Measurements from ENCODE around the gene PDAP1.

The PDAP1 gene

GRCh38 chr7:99424932-99425730 lies 16.7 kb upstream of the PDAP1 start:
- no peak for DNase-seq

GRCh38 chr7:99422625-99423024 lies 14.2 kb upstream of the PDAP1 start:
- DNase-seq: no peak

DNA sequence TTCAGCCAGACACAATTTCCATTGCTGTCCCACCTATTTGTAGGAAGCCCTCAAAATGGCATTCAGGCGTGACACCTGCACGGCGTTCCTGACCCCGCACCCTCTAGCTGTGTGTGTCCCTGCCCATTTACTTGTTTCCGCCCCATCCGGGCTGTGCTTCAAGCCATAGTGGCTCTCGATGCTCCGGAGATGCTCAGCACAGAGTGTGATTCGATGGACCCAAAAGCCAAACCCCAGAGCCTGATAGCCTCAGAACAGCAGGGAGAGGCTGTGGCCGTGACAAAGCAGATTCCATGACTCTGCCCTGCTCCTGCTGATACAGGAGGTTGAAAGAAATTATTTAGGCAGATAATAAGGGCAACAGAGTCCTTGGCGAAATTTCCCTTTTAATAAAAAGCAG lies 13.8 kb upstream of the PDAP1 start:
- DNase-seq: no peak

DNA sequence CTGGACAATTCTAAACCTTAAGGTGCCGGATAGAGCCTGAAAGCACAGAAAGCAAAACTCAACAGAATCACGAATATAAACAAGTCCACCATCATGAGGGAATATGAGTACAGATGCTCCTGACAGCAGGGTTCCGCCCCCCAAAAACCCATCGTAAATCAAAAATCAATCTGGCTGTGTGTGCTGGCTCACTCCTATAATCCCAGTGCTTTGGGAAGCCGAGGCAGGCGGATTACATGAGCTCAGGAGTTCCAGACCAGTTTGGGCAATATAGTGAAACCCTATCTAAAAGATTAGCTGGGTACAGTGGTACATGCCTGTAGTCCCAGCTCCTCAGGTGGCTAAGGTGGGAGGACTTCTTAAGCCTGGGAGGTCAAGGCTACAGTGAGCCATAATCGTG lies 12.6 kb upstream of the PDAP1 start:
- DNase-seq: no peak

DNA sequence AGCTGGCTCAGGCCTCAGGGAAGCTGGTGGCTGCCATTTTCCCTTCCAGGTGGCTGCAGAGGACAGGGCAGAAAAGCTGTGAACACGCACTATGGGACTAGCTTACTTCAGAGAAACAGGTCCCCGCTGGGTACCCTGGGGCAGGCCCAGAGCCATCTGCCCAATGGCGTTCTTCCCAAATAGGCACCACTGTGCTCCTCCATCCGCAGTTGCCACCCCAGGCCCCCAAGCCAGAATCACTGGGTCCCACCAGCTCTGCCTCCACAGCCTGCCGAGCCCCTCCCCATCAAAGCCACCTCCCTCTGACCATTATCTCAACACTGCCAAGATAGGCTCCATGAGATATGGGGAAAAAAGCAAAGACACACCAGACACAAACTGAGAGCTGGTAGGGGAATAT lies 11.8 kb upstream of the PDAP1 start:
- DNase-seq: no peak

GRCh38 chr7:99419323-99420021 lies 11.1 kb upstream of the PDAP1 start:
- DNase-seq: no peak

GRCh38 chr7:99418260-99418659 lies 9.9 kb upstream of the PDAP1 start:
- DNase-seq: no peak

GRCh38 chr7:99415513-99416127 lies 7.2 kb upstream of the PDAP1 start:
- DNase-seq: peak in 1 of 2 donors; percentile 21

GRCh38 chr7:99410635-99411034 lies 2.2 kb upstream of the PDAP1 start:
- no peak for DNase-seq

- no peak for DNase-seq
These were observed 1.4 kb upstream of the PDAP1 start for GRCh38 chr7:99409806-99410205.

DNA sequence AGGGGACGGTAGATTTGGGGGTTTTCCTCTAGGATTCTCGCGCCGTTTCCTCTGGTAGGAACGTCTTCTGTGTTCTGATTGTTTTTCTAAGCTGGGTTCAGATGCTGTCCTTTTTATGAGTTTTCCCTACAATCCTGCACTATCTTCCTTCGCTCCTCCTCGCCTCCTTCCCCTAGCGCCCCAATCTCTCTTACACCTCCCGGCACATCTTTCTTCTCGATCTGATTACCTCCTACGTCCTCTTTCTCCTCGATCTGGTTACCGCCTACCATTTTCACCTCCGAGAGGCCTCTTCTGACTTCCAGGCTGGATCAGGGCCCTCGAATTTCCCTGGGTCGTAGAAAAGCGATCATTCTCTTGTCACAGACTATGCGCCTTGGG lies 785 bp upstream of the PDAP1 start:
- no peak for DNase-seq

- DNase-seq: no peak
These were observed 472 bp downstream of the PDAP1 start for GRCh38 chr7:99407872-99408378.

GRCh38 chr7:99406557-99406956 lies 1.8 kb downstream of the PDAP1 start:
- no peak for DNase-seq

GRCh38 chr7:99404977-99405320 lies 3.4 kb downstream of the PDAP1 start:
- DNase-seq: no peak

- no peak for DNase-seq
These were observed 4.0 kb downstream of the PDAP1 start for GRCh38 chr7:99404235-99404976.

DNA sequence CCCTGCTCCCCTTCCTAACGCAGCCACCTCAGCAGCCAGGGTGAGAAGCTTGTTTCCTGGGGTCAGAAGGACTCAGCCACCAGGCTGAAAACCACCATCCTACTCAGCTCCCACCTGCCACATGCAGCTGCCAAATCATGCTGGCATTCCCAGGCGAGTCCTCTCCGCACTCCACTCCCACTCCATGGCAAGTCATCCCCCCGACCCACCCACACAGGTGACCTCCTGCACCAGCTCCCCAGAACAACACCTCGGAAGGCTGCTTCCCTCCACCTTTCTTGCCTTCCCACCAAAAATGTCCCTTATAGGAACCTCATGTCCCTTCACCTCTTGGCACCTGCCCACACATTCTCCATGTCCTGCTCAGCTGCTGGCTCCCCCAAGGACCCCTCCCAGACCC lies 4.6 kb downstream of the PDAP1 start:
- no peak for DNase-seq

DNA sequence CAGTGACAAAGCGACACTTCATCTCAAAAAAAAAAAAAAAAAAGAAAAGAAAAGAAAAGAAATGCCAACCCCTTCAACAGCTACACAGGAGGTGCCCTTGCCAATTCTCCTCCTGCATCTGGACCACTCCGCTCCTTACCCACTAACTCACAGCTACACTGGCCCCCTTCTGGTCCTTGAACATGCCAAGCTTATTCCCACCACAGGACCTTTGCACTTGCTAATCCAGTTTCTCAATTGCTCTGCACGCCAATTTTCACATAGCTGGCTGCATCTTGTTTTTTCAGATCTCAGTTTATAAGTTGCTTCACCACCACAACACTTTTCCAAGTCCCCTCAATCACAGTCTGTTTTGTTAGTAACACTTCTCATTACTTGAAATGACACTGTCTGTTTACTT lies 5.5 kb downstream of the PDAP1 start:
- DNase-seq: no peak

DNA sequence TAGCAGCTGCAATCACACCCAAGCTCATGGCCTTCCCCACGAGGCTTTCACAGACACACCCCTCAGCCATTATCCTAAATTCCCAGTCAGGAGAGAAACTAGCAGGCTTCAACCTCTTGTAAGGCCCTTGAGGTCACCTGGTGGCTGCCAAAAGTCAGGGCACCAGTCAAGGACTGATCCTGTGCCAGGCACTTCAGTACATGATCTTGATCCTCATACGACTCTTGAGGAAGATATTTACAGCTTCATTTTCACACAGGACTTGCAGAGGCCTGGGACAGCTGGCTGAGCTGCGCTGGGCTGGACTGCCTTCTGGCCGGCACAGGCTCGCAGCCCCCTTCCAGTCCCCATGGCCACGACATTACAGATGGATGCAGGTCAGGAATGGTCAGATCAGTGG lies 8.8 kb downstream of the PDAP1 start:
- DNase-seq: no peak

DNA sequence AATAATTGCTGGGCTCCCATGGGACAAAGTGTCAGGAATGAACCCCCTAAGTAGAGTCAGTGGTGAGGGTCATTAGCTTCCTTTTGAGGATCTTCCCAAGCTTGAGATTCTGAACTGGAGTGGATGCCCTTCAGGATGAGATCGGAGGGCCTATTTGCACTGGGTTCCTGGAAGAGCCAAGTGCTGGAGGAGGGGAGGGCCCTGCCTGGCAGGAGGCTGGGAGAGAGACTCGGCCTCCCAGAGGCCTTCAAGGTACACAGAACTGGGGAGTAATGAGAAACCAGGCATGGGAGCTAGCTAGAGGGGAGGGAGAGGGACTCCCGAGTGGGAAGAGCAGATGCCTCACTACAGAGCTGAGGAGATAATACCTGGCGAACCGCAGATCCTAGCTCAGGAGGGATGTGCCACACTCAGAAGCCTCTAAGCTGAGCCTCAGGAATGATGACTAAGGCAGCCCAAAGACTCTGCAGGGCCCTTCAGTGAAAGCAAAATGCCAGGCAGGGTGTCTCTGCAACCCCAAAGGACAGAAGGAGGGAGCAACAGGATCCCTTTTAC lies 9.4 kb downstream of the PDAP1 start:
- no peak for DNase-seq

DNA sequence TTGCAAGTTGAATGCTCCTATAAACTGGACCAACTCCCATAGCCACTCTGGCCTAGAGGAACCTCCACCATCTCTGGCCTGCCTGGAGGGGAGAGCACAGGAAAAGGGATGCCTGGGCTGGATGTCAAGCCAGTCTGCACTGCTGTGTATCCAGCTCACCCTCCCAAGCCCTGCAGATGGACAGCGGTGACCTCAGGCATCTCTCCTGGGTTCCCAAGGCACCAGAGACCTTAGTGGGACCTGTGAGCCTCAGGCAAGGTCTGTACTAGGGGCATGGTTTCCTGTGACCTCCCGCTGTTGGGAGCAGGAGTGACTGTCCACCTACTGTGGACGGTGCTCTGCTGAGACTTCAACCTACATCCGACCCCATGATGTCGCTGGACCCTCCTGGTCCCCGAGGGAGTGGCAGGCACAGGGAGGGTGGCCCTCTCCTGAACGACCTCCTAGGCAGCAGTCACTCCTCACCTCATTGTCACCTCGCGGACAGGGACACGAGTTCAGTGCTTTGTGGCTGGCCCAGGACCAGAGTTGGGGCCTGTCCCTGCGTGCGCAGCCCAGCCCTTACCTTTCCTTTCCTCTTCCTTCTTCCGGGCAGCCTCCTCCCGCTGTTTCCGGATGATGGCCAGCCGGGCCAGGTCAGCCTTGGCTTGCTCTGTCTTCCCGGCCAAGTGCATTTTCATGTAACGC lies 11.0 kb downstream of the PDAP1 start:
- no peak for DNase-seq

DNA sequence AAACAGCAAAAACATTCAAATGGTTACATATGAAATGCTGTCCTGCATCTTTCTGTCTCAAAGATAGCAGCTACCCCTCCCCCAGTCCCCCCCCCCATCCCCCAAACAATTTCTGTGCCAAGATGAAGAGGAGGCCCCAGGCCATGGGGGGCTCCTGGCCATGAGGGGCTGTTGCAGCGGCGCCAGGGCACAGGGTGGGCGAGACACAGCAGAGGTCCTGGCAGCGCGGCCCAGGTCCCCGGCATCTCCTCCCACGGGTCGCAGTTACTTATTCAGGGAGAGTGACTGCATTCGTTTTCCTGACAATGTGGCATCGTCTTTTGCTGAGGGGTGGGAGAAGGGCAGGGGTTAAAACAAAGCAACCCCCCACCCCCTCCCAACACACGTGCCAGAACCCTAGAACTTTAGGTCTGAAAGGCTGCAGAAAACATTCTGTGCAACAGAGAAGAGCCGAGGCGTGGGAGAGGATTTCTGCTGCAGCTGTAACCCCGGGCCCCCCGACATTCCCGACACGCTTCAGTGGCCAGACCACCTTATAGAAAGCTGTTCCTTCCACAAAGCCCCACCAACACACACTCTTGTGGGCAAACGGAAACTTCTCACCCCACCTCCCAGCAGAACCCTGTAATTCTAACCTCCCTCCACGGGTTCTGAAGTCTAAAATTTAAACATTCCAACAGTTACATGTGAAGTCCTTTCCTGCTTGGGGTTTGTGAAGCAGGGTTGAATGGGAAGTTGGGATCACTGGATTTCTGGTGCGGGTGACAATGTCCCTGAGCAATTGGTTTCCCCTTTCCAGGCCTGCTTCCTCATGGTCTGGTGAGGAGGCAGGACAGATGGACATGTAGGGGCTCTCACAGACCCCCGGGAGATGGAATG lies 11.7 kb downstream of the PDAP1 start:
- no peak for DNase-seq

Data from hippocampal formation (tissue), 2 donors.